HG03457 (cell line): ENCODE results near the gene ATP5F1D.

ENCODE experiments used
- ATAC-seq: cut with Tn5 transposase; IDR thresholded peaks from one replicate; pipeline ENCODE4 v1.9.1; 2021; ENCODE audit warnings: moderate number of reproducible peaks; ENCODE audit not compliant: unreplicated experiment

The ATP5F1D gene

DNA sequence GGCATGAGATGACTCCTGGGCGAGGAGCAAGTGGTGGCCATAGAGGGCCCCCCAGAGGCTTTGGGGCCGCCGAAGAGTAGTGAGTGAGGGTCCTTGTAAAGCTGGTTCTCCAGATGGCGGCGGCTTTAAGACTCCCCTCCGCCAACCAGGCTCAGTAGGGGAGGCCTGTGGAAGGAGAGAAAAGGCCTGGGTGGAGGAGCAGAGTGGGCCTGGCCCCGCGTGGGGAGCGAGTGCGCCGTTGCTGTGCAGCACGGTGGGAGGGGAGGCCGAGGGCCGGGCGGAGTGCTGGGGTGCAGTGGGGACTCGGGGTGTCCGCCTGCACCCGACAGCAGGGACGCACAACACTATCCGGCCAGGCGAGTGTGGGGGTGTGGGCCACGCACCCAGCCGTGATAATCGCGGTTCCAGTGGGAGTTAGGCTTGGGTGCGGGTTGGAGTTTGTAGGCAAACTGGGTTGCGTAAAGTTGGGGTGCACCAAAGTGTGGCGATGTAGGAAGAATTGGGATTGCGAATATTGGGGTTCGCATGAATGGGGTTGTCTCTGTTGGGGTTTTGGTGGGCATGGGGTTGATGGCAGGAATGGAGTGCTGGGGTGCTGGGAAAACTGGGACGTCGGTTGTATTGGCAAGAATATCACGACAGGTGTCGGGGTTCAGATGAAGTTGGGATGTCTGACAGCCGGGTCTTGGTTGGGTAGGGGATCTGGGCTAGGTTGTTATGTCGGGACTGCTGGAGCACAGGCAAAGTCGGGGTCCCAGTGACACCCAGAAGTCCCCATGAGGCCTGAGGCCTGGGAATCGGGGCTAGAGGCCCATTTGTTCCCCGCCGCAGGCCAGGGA lies 26.9 kb downstream of the ATP5F1D start:
- no peak for ATAC-seq

DNA sequence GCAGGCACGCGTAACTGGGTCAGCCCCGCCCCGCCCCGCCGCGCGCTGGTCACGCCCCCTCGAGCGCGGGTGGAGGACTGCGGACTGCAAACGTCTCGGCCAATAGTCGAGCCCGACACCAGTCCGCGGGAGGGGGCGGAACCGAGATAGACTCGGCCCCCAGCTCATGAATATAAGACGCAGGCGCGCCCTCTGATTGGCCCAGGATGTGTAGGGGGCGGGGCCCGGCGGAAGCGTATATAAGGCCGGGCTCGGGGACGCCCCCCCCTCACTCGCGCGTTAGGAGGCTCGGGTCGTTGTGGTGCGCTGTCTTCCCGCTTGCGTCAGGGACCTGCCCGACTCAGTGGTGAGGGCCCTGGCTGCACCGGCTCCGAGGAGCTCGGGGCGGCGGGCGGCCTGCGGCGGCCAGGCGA lies 27.5 kb downstream of the ATP5F1D start, which contains the start of gene CIRBP:
TSS of gene CIRBP (plus strand) at position 268 of the 413 bp plus-strand sequence. CDS start 1,602 bp downstream, outside the sequence.
- peak; percentile 46 for ATAC-seq

DNA sequence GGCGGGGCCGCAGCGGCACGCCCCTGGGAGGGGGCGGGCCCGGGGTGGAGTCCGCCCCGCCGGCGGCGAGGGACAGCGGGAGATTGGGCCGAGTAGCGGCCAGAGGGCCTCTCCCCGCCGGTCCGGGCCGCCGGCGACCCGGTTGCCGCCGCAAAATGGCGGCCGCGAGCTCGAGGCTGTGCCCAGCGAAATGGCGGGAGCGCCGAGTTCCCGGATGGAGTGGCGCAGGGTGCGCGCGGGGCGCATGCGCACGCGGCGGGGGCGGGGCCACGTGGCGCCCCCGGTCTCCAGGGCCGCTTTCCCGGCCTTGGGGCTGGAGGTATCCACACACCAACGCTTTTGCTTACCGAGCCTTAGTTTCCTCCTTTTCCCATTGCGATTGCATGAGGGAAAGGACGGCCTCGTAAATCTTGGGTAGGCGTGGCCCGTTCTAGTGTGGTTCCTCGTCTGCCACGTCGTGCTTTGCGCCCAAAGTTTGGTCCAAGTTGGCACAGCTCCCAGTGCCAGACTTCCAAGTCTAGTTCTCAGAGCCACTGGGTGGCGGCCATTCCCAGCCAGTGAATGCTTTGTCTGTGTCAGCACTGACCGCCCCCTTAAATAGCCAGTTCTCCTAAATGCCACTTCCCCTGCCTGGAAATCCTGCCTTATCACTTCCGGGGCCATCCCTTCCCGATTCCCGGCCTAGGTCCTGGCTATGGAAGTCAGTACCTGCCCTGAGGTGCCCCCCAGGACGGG lies 28.1 kb downstream of the ATP5F1D start:
- ATAC-seq = peak; percentile 7

DNA sequence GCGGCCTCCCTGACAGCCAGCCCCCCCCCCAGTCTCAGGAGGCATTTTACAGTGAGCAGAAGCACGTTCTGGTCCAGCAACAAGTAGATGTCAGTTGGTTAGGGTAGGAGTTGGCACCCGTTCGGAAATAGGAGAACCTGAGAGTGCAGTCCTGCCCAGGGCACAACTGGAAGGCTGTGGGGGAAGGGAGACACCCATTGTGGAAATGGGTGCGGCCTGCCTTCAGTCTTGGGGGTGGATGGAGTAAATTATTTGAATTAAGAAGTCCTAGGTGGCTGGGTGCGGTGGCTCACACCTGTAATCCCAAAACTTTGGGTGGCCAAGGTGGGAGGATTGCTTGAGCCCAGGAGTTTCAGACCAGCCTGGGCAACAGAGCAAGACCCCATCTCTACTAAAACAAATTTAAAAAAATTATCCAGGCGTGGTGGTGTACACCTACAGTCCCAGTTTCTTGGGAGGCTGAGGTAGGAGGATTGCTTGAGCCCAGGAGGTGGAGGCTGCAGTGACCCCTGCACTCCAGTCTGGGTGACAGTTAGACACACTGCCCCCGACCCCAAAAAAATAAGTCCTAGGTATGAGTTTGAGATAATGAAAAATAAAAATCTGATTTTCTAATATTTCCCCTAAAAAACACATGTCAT lies 28.8 kb downstream of the ATP5F1D start:
- ATAC-seq = no peak

DNA sequence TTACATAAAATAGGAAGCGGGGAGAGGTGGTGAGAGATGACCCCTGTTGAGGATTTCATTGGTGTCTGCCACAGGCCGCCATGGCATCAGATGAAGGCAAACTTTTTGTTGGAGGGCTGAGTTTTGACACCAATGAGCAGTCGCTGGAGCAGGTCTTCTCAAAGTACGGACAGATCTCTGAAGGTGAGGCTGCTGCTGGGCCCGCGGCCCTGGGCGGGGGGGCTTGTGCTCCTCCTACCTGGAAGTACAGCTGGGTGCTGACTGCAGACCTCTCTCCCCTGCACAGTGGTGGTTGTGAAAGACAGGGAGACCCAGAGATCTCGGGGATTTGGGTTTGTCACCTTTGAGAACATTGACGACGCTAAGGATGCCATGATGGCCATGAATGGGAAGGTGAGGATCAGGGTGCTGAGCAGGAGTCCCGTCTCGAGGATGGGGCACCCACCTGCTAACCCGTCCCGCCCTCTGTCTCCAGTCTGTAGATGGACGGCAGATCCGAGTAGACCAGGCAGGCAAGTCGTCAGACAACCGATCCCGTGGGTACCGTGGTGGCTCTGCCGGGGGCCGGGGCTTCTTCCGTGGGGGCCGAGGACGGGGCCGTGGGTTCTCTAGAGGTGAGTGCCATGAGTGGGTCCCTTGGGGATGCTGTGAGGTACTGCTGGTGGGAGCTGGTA lies 29.4 kb downstream of the ATP5F1D start:
- no peak for ATAC-seq

DNA sequence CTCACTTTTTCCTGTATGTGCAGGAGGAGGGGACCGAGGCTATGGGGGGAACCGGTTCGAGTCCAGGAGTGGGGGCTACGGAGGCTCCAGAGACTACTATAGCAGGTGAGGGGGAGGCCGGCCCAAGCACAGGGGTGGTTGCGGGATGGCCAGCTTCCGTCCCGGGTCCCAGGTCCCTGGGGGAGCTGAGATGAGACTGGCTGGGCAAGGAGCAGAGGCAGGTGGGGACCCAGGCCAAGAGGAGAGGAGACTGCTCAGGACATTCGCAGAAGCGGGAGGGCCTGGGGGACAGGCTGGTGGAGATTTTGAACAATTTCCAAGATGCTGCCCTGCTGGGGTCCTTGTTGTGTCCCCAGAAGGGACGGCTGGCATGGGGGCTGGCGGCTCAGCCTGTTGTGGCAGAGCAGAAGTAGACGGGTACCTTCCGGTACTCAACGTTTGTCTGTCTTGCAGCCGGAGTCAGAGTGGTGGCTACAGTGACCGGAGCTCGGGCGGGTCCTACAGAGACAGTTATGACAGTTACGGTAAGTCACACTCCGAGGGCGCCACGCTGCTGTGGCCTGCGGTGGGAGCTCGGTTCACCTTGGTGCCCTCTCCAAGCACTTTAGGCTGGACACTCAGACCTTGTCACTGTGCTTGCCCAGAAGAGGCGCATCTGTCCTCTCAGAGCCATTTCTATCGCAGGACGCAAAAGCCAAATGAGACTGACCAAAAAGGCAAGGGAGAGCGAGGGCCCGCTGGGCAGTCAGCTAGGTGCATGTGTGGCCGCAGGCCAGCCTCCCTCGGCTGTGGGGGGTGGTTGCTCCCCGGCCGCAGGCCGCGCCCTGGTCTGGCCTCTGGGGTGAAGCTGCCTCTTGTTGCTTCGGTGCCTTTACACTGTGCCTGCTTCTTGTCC lies 30.2 kb downstream of the ATP5F1D start:
- ATAC-seq = no peak

- no peak for ATAC-seq
Measured at GRCh38 chr19:1272423-1273262, 31.1 kb downstream of the ATP5F1D start.

DNA sequence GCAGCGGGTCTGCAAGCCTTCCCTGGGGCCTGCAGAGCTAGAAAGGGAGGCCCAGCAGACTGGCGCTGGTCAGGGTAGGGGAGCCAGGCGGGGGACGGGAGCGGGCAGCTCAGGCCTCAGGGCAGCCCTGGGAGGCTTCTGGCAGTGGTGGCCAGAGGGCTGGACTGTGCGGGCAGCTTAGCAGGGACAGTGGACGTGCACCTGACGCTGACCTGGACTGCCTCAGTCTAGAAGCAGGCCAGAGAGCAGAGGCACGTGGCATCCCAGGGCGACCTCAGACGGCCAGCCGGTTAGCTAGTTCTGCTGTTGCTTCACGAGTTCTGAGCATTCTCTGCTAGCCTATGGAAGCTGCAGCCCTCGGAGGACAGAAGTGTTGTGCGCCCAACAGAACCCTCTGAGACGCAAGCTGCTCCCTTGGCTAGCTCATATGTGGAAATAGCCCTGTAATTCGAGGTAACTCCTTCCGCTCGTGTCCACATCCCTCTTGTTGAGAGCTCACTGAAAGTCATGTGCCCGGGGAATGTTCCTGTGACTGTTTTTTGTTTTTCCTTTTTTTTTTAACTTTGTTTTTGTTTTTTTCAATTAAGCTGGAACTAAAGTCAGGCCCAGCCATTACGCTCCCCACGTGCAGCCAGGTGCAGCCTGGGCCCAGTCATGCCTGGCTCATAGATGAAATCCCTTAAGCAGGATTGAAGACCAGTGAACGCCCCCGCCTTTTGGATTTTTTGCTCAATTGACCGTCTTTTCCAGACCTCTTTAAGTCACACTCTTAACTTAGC lies 31.9 kb downstream of the ATP5F1D start:
- no peak for ATAC-seq

DNA sequence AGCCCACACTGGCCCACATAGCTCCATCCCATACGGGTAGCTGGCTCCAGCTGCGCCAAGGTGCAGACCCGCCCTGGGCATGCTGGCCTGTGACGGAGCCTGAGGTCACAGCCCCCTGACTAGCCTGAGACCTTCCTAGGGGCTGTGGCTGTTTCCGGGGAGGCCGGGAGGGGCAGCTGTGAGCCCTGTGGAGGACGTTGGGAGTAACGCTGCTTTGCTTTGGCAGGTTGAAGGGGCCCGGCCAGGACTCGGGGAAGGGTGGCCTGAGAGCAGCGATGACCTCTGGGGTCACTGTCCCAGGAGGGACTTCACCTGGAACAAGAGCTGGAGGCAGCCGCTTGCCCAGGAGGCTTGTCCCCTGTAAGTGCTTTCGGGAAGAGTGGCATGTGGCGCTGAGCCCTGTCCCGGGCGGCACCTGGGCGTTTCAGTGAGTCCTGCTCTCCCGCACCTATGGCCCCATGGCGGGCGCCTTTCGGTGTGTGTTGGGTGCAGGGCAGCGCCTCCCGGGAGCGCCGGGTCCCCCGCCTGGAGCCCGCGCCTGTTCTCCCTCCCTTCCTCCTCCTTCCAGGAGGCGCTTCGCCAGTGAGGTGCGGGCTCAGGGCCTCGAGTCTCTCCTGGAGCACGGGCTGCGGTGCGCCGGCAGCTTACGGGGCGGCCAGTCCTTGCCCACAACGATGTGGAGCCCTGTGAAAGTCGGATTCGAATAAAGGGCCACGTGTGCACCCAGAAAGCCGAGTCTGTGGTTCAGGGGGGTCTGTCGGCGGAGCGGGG lies 32.7 kb downstream of the ATP5F1D start:
- ATAC-seq = no peak

- ATAC-seq = no peak
Measured at GRCh38 chr19:1274852-1275259, 33.3 kb downstream of the ATP5F1D start.

- peak; percentile 50 for ATAC-seq
Measured at GRCh38 chr19:1275260-1275975, 33.9 kb downstream of the ATP5F1D start, which contains the start of gene FAM174C. Gene FAM174C, plus strand, starts transcription at chr19:1275530. Its CDS starts 20 bp downstream, at chr19:1275550.

DNA sequence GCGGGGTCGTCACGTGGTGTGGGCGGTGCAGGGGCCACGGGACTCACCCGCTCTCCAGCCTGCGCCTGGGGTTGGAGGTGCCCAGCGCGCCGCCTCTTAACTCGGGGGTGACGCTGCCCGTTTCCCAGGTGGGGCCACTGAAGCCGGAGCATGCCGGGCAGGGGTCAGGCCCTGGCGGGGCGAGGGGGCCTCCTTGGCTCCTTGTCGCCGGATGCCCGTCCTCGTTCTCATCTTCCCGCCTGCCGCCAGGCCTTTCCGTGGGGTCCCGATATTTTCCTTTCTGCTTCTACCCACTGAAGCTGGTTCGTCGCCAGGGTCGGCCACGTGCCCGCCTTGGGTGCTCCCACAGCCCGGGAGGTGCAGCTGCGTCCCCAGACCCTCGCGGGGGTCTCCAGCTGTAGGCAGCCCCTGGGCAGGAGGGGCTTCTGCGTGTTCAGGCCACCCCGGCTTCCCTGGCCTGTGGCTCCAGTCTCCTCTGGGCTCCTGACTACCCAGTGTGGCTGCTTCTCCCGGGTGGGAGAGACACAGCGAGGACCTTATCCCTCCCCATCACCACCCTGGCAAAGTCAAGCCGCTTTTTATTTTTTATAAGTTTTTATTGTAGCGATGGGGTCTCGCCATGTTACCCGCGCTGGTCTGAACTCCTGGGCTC lies 34.6 kb downstream of the ATP5F1D start:
- ATAC-seq = no peak

DNA sequence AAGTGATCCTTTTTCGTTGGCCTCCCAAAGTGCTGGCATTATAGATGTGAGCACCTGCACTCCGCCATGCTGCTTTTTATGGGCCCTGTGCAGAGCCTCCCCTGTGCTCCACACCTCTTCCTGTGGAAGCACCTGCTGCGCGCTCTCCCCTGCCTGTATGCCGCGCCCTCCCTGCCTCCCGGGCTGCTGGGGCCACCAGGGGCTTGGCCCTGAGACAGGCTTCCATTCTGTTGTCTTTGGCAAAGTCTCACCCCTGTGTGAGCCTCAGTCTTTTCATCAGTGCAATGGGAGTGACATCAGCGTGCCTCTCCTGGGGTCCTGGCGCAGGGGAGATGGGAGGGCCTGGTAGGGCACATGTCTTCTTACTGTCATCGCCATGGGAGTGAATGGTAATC lies 35.1 kb downstream of the ATP5F1D start:
- ATAC-seq = no peak

GRCh38 chr19:1277061-1277460 lies 35.5 kb downstream of the ATP5F1D start:
- no peak for ATAC-seq

GRCh38 chr19:1278074-1278473 lies 36.5 kb downstream of the ATP5F1D start:
- no peak for ATAC-seq
